Ovary (tissue), 9 donors: ENCODE results near the gene BGN. TPM values are rescaled to one million over a fixed set of nuclear protein-coding genes. Genes with fewer than 3 reads are reported as not detected.

ENCODE experiments used
- DNase-seq, 5 donors: peaks; one replicate each; pipeline ENCODE4 v3.0.0-alpha.2; 2019 to 2020
- H3K27ac ChIP-seq, 2 donors: fragments of 200-600 bp; one replicate each; pipeline versions ENCODE4 v1.5.1 to v1.8.0; 2019 to 2022
- H3K27me3 ChIP-seq: fragments of 200-600 bp; one replicate; pipeline ENCODE4 v1.8.0; 2022
- H3K36me3 ChIP-seq: fragments of 200-600 bp; sonication (generic); one replicate; pipeline ENCODE4 v1.5.1; 2019
- H3K4me1 ChIP-seq: one replicate; pipeline ENCODE4 v1.8.1; 2013; ENCODE audit warnings: mild to moderate bottlenecking, moderate library complexity; ENCODE audit not compliant: insufficient read depth
- H3K4me3 ChIP-seq: fragments of 200-600 bp; sonication (generic); one replicate; pipeline ENCODE4 v1.5.1; 2017
- H3K9me3 ChIP-seq, 2 donors: fragments of 200-600 bp in 1 of 2; sonication (generic) in 1 of 2; one replicate each; pipeline versions ENCODE4 v1.5.1 to v1.8.1; 2013 to 2019; ENCODE audit warnings: mild to moderate bottlenecking in 1 of 2, moderate library complexity in 1 of 2
- CTCF ChIP-seq, 3 donors: fragments of 450-650 bp in 2 of 3; fragments of 200-600 bp in 1 of 3; IDR thresholded peaks; one replicate each; pipeline versions ENCODE4 v1.5.1 to v1.8.0; 2016 to 2022; ENCODE audit warnings: antibody characterized with exemption in 3 of 3, mild to moderate bottlenecking in 1 of 3
- EP300 ChIP-seq: sonication (generic); formaldehyde crosslinking; IDR thresholded peaks from one replicate; pipeline ENCODE4 v1.6.1; 2017; ENCODE audit warnings: antibody characterized with exemption
- POLR2A ChIP-seq: fragments of 450-650 bp; IDR thresholded peaks from one replicate; pipeline ENCODE4 v1.6.1; 2017; ENCODE audit warnings: antibody characterized with exemption, mild to moderate bottlenecking, moderate library complexity
- WGBS, 3 donors: extraction: QIAGEN DNeasy Blood & Tissue Kit in 1 of 3; methylation state at CpG; one replicate each; pipeline versions ENCODE4 v1.1.5 to v1.1.7; 2013 to 2017; 5-methylcytosine and 5-hydroxymethylcytosine counted together
- intact Hi-C, 4 donors: fragments of 100-400 bp; cut with DNase I; formaldehyde crosslinking; loops; one replicate each; pipeline versions ENCODE4 v1.11.0 to v1.15.1; 2022 to 2023
- polyA plus RNA-seq, 2 donors: library from polyadenylated mRNA; stranded (reverse); fragments of 200-250 nt in 1 of 2; fragments of 350-450 nt in 1 of 2; fragmentation: Illumina TruSeq in 1 of 2; extraction: RNeasy Lipid Tissue Mini Kit (QIAGEN cat#74804) in 1 of 2; gene quantifications; one replicate each; pipeline ENCODE4 v1.2.3, GENCODE V29; 2013 to 2014
- total RNA-seq, 7 donors: library from RNA; depleted of rRNA in 2 of 7; stranded (reverse); fragments of >200 nt in 2 of 7; fragmentation: NEBNext Ultra II Directional in 3 of 7; extraction: Animal tissue kit (Norgen Biotek cat#: 25700) in 3 of 7; gene quantifications; one replicate each; pipeline versions ENCODE4 v1.1.0 to v1.2.4, GENCODE V29; 2016 to 2023
- donor health status: DM: no; HTN: no; CAD: no; lungs with moderate emphysema.
- donor health status: DM: no; HTN: no; CAD: no.
- donor health status: Bipolar disorder and iron deficiency.
- donor health status: DM: yes; HTN: yes; CAD: no.
- donor health status: DM: no; HTN: no; CAD: no.
- donor health status: DM: yes; HTN: yes; CAD: no.

The BGN gene
- total and polyA plus RNA-seq, 9 donors: 10.0 to 81.7 (median 48.5) TPM

GRCh38 chrX:153505361-153505760 lies 10.6 kb downstream of the BGN start:
- TF ChIP-seq POLR2A (no peak), CTCF (IDR thresholded peaks at IDR 0.05) (no peak), EP300 (no peak)
- no peak overlapping the region for H3K4me3 ChIP-seq
- H3K27me3 ChIP-seq: no peaks in the 10 kb centered on the region
- intact Hi-C loops: loop anchor here in 2 of 4 donors (5.0 to 10.0 kb wide), 2 partner anchors 471 to 473 kb away; no protein-coding TSS in a partner anchor
- WGBS, 3 donors: 85 to 88% (median 86%) methylated on average over 18 of the region's 18 CpGs
- H3K9me3 ChIP-seq: no peaks in the 10 kb centered on the region
- H3K36me3 ChIP-seq: no peaks in the 10 kb centered on the region
- no peaks in the 10 kb centered on the region for H3K4me1 ChIP-seq
- no peak for DNase-seq
- H3K27ac ChIP-seq: no peak overlapping the region

- Histone ChIP-seq H3K36me3 (no peaks in the 10 kb centered on the region), H3K4me3 (no peak overlapping the region), H3K27ac (no peak overlapping the region), H3K9me3 (no peaks in the 10 kb centered on the region), H3K27me3 (no peaks in the 10 kb centered on the region), H3K4me1 (no peaks in the 10 kb centered on the region)
- peak; percentile 76 to 90 (median 89) for DNase-seq
- intact Hi-C loops: loop anchor here in 2 of 4 donors (5.0 to 10.0 kb wide), 2 partner anchors 473 to 475 kb away; no protein-coding TSS in a partner anchor
- WGBS, 3 donors: 20 to 29% (median 23%) methylated on average over 18 to 19 of the region's 19 CpGs
- TF ChIP-seq POLR2A (no peak), CTCF (IDR thresholded peaks at IDR 0.05) (peak; percentile 81 to 92 (median 82))
Observed at GRCh38 chrX:153507484-153508178, 12.9 kb downstream of the BGN start.

- no peaks in the 10 kb centered on the region for H3K4me1 ChIP-seq
- 79 to 82% (median 80%) methylated on average over 14 of the region's 14 CpGs for WGBS, 3 donors
- intact Hi-C loops: loop anchor here in 2 of 4 donors (5.0 to 10.0 kb wide), 2 partner anchors 475 to 477 kb away; no protein-coding TSS in a partner anchor
- no peaks in the 10 kb centered on the region for H3K27me3 ChIP-seq
- no peak overlapping the region for H3K27ac ChIP-seq
- H3K36me3 ChIP-seq: no peaks in the 10 kb centered on the region
- H3K9me3 ChIP-seq: no peaks in the 10 kb centered on the region
- TF ChIP-seq POLR2A (no peak), EP300 (no peak), CTCF (IDR thresholded peaks at IDR 0.05) (no peak)
- no peak for DNase-seq
- no peak overlapping the region for H3K4me3 ChIP-seq
Observed at GRCh38 chrX:153509592-153509991, 14.8 kb downstream of the BGN start.

- Histone ChIP-seq H3K9me3 (no peaks in the 10 kb centered on the region), H3K27ac (no peak overlapping the region), H3K4me1 (no peaks in the 10 kb centered on the region), H3K36me3 (no peaks in the 10 kb centered on the region), H3K4me3 (no peak overlapping the region), H3K27me3 (no peaks in the 10 kb centered on the region)
- no peak for DNase-seq
- 57 to 63% (median 61%) methylated on average over 11 of the region's 11 CpGs for WGBS, 3 donors
- TF ChIP-seq EP300 (no peak), CTCF (IDR thresholded peaks at IDR 0.05) (no peak), POLR2A (no peak)
- intact Hi-C loops: no loop called here
Observed at GRCh38 chrX:153510383-153510782, 15.6 kb downstream of the BGN start.
